Measurements from ENCODE around the gene NCK2.
"Not testable (repeated sequence)": the region's sequence is repeated elsewhere in the genome, so short reads cannot be mapped to it uniquely, and the experiment has no call there.

NCK2 gene

GRCh38 chr2:105890856-105891255 lies 146.1 kb downstream of the NCK2 start:
- CTCF ChIA-PET: no interaction called here
- no peak for TF ChIP-seq ARNT (IDR thresholded peaks at IDR 0.05)
- no peak for TF ChIP-seq LEF1 (IDR thresholded peaks at IDR 0.05; ENCODE audit: borderline replicate concordance)
- TF ChIP-seq FOXM1 (IDR thresholded peaks at IDR 0.05; ENCODE audit: borderline replicate concordance): no peak
- DNase-seq (ENCODE audit: extremely low spot score): no peak
- POLR2A ChIA-PET: no interaction called here

- CTCF ChIA-PET: interaction anchor here (0.6 kb wide), 1 partner anchor 307 kb away, joined by 3 read pairs; no protein-coding TSS in a partner anchor
- POLR2A ChIA-PET: no interaction called here
Observed at GRCh38 chr2:105893011-105893995, 148.6 kb downstream of the NCK2 start.

GRCh38 chr2:105894327-105894944 lies 149.7 kb downstream of the NCK2 start:
- CTCF ChIA-PET: no interaction called here
- TF ChIP-seq FOXA1 (IDR thresholded peaks at IDR 0.05): no peak
- TF ChIP-seq CTBP1 (IDR thresholded peaks at IDR 0.05; ENCODE audit: borderline replicate concordance): no peak
- TF ChIP-seq L3MBTL2 (conservative IDR thresholded peaks at IDR 0.05): no peak
- no peak for TF ChIP-seq FOXM1 (IDR thresholded peaks at IDR 0.05; ENCODE audit: borderline replicate concordance)
- no peak for TF ChIP-seq BHLHE40 (IDR thresholded peaks at IDR 0.05; ENCODE audit: borderline replicate concordance)
- no peak for TF ChIP-seq ZNF384 (IDR thresholded peaks at IDR 0.05)
- no peak for TF ChIP-seq TARDBP (IDR thresholded peaks at IDR 0.05)
- TF ChIP-seq FOXK2 (IDR thresholded peaks at IDR 0.05): no peak
- no peak for TF ChIP-seq PKNOX1 (IDR thresholded peaks at IDR 0.05)
- TF ChIP-seq SUZ12 (IDR thresholded peaks at IDR 0.05): no peak
- TF ChIP-seq NFRKB (IDR thresholded peaks at IDR 0.05): no peak
- TF ChIP-seq ARNT (IDR thresholded peaks at IDR 0.05): no peak
- no peak for TF ChIP-seq LEF1 (IDR thresholded peaks at IDR 0.05; ENCODE audit: borderline replicate concordance)
- no peak for TF ChIP-seq HDGF (IDR thresholded peaks at IDR 0.05; ENCODE audit: borderline replicate concordance)
- TF ChIP-seq ELF4 (IDR thresholded peaks at IDR 0.05): no peak
- TF ChIP-seq SP1 (IDR thresholded peaks at IDR 0.05): no peak
- POLR2A ChIA-PET: no interaction called here
- no peak for DNase-seq (ENCODE audit: extremely low spot score)

More at GRCh38 chr2:105893011-105893995, 148.6 kb downstream of the NCK2 start:
- TF ChIP-seq L3MBTL2 (conservative IDR thresholded peaks at IDR 0.05): no peak
- no peak for TF ChIP-seq FOXM1 (IDR thresholded peaks at IDR 0.05; ENCODE audit: borderline replicate concordance)
- TF ChIP-seq TARDBP (IDR thresholded peaks at IDR 0.05): no peak
- no peak for TF ChIP-seq NFRKB (IDR thresholded peaks at IDR 0.05)
- TF ChIP-seq SP1 (IDR thresholded peaks at IDR 0.05): no peak
- TF ChIP-seq LEF1 (IDR thresholded peaks at IDR 0.05; ENCODE audit: borderline replicate concordance): no peak
- TF ChIP-seq CTBP1 (IDR thresholded peaks at IDR 0.05; ENCODE audit: borderline replicate concordance): no peak
- TF ChIP-seq ELF4 (IDR thresholded peaks at IDR 0.05): no peak
- TF ChIP-seq FOXA1 (IDR thresholded peaks at IDR 0.05): no peak
- TF ChIP-seq PKNOX1 (IDR thresholded peaks at IDR 0.05): no peak
- TF ChIP-seq ARNT (IDR thresholded peaks at IDR 0.05): no peak
- TF ChIP-seq ZNF384 (IDR thresholded peaks at IDR 0.05): no peak
- no peak for DNase-seq (ENCODE audit: extremely low spot score)

- TF ChIP-seq BHLHE40 (IDR thresholded peaks at IDR 0.05; ENCODE audit: borderline replicate concordance): no peak
- TF ChIP-seq TARDBP (IDR thresholded peaks at IDR 0.05): no peak
- no peak for TF ChIP-seq LEF1 (IDR thresholded peaks at IDR 0.05; ENCODE audit: borderline replicate concordance)
- TF ChIP-seq FOXA1 (IDR thresholded peaks at IDR 0.05): no peak
- no peak for TF ChIP-seq ARNT (IDR thresholded peaks at IDR 0.05)
- TF ChIP-seq FOXM1 (IDR thresholded peaks at IDR 0.05; ENCODE audit: borderline replicate concordance): no peak
- TF ChIP-seq NFRKB (IDR thresholded peaks at IDR 0.05): no peak
- TF ChIP-seq SP1 (IDR thresholded peaks at IDR 0.05): no peak
- no peak for TF ChIP-seq L3MBTL2 (conservative IDR thresholded peaks at IDR 0.05)
- CTCF ChIA-PET: no interaction called here
Observed at GRCh38 chr2:105895990-105896764, 151.5 kb downstream of the NCK2 start.

GRCh38 chr2:105896765-105897163 lies 152.1 kb downstream of the NCK2 start:
- ChIA-PET POLR2A (no interaction called here), CTCF (no interaction called here)
- DNase-seq (ENCODE audit: extremely low spot score): no peak
- TF ChIP-seq CTBP1 (IDR thresholded peaks at IDR 0.05; ENCODE audit: borderline replicate concordance) (no peak), NFRKB (IDR thresholded peaks at IDR 0.05) (no peak), PKNOX1 (IDR thresholded peaks at IDR 0.05) (no peak), SP1 (IDR thresholded peaks at IDR 0.05) (no peak), LEF1 (IDR thresholded peaks at IDR 0.05; ENCODE audit: borderline replicate concordance) (no peak), FOXM1 (IDR thresholded peaks at IDR 0.05; ENCODE audit: borderline replicate concordance) (no peak), FOXA1 (IDR thresholded peaks at IDR 0.05) (no peak), HDGF (IDR thresholded peaks at IDR 0.05; ENCODE audit: borderline replicate concordance) (no peak), L3MBTL2 (conservative IDR thresholded peaks at IDR 0.05) (no peak), ARNT (IDR thresholded peaks at IDR 0.05) (no peak), TARDBP (IDR thresholded peaks at IDR 0.05) (no peak)

More at GRCh38 chr2:105895990-105896764, 151.5 kb downstream of the NCK2 start:
- POLR2A ChIA-PET: no interaction called here
- no peak for DNase-seq (ENCODE audit: extremely low spot score)

GRCh38 chr2:105897694-105898093 lies 153.0 kb downstream of the NCK2 start:
- POLR2A ChIA-PET; CTCF ChIA-PET; DNase-seq (ENCODE audit: extremely low spot score): not testable (repeated sequence)

Measured in HEK293T (cell line).